ENCODE data around the gene INHBB.
"Not testable (repeated sequence)": the region's sequence is repeated elsewhere in the genome, so short reads cannot be mapped to it uniquely, and the experiment has no call there.

Gene INHBB

GRCh38 chr2:120379916-120380893 is 34.3 kb downstream of the INHBB start:
- DNase-seq, result no peak

DNA sequence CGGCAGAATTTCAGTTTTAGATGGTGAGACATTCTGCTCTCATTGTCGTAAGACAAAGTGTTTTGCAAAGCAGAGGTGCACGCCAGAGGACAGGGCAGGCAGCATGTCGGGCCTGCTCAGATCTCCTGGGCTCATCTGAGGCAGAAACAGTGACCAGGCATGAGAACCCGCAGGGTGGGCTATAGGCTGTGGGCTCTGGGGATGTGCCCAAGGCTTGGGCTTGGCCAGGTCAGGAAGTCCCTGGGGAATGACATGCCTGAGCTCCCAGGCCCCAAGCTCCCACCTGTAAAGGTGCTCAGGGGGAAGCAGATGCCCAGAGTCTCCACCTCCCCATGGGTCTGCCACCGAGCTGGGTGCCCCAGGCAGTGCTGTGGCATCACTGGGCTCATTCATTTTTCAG is 35.3 kb downstream of the INHBB start:
- no peak for DNase-seq

DNA sequence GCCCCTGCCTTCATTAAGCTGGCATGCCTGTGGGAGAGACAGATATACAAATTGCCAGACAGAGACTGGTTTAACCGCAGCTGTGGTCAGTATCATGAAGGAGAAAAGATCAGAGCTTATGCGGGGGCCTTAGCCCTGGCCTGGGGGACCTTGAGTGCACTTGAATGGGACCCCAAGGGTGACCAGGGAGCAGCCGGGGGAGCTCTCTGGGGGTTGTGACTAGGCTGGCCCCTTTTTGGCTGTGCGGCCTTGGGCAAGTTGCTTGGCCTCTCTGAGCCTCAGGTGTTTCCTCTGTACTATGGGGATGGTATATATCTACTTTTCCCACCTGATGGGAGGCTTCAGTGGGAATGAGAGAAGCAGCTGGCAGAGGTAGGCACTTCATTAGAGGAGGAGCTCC is 35.7 kb downstream of the INHBB start:
- DNase-seq, result no peak

DNA sequence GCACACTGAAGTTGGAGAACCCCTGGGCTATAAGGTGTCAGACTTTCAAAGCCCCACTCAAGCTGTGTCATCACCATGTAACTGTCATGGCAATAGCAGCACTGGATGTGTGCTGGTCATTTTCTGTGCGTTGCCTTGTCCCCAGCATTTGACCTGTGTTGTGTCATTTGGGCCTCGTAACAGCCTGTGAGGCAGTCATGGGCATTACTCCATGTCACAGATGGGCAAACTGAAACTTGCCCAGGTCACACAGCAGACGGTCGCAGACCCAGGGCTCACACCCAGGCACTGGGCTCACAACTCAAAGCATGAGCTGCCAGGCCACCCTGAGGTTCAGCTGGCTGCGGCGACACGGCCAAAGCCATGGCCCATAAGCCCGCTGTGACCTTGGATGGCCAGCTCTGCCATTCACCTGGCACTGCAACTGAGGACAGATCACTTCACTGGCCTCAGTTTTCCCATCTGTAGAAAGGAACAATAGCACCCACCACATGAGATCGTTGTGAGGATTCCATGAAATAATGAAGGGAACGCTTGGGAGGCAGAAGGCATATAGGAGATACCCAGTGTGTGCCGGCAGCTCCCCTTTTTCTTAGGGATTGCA is 36.7 kb downstream of the INHBB start:
- no peak for DNase-seq

- DNase-seq, result no peak
Measured at GRCh38 chr2:120383191-120383590, 37.3 kb downstream of the INHBB start.

DNA sequence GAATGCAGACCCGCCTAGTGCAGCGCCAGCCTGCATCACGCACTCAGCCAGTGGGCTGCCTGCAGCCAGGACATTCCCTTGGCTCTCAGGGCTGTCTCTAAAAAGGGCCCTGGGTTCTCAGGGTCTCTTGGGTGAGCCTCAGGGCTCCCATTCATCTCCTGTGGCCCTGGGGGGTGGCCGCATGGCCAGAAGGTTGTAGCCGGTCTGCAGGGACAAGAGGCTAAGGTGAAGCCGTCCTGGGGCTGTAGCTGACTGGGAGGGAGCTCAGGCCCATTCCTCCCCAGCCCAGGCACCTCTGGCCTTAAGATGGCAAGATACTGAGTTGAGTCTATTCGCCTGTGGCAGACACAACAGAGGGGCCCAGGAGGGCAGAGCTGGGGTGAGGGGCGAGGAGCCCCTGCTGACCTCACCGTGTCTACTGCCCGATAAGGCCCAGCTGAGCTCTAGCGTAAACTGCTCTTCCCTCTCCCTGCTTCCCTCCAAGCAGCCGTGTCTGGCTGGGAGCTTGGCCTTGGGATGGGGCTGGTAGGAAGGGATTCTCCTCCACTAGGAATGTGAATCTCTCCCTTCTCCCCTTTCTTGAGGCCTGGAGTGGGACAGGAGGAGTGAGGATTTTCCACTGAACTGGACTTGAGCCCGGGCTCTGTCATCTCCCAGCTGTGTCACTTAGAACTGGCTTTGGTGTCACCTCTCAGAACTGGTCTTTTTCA is 37.9 kb downstream of the INHBB start:
- DNase-seq, result no peak

DNA sequence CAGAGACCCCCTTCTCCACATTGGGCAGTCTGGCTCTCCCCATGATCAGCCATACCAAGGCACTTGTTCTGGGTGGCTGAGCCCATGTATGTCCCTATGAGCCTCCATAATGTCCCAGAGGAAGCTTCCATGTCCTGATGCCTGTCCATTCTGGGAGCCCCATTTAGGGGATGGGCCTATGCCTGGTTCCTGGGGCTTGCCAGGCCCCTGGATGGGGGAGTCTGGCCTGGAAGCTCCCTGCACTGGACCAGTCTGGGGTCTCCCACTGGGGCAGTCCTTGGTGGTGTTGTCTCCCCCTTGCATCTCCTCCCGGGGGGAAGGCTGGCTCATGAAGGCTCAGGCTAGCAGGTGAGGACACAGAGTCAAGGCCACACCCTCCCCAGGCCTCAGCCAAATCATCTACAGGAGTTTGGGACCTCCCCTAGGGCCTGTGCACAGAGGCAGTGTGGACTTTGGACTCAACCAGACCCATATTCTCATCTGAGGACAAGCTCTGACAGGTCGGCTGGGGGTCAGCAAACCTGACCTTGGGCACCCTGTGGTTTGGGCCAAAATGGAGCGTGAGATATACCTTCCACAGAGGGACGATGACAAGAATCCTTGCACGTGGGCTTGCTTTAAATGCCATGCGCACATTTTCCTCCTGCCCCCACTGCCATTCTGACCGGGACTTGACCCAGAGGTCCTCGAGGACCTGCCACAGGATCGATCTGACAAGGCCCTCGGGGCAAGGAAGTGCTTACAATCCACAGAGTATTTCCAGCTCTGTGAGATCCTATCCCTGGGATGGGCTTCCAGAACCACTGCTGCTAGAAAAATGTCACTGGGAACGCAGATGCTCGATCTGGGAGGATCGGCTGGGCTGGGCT is 38.8 kb downstream of the INHBB start:
- no peak for DNase-seq

DNA sequence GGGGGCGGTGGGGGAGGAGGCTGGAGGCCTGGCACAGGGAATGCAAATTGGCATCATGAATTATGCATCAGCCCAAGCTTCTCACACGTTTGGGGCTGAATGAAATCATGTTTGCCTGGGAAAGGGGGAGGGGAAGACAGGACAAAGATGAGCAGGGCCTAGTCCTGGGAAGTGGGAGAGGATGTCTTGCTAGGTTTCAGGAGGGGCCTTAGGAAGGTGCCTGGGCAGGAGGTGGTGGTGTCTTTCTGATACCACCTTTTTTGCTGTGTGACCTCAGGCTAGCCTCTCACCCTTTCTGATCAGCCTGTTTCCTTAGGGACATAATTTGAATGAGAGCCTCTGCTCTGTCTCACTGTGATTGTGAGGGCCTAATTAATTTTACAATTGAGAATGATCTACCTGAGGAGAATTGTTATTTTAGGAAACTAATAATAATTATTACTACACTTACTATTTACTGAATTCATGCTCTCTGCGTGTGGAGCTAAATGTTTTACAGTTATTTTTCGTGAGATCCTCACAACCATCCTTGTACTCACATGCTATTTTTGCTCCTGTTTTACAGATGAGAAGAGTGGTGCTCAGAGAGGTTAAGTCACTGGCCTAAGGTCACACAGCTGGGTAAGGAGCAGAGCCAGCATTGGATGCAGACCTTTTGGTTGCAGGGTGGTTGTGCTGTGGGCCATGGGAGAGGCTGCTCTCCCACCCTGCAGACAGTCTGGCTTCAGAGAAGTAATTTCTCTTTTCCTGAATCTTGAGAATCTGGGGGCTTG is 39.6 kb downstream of the INHBB start:
- no peak for DNase-seq

DNA sequence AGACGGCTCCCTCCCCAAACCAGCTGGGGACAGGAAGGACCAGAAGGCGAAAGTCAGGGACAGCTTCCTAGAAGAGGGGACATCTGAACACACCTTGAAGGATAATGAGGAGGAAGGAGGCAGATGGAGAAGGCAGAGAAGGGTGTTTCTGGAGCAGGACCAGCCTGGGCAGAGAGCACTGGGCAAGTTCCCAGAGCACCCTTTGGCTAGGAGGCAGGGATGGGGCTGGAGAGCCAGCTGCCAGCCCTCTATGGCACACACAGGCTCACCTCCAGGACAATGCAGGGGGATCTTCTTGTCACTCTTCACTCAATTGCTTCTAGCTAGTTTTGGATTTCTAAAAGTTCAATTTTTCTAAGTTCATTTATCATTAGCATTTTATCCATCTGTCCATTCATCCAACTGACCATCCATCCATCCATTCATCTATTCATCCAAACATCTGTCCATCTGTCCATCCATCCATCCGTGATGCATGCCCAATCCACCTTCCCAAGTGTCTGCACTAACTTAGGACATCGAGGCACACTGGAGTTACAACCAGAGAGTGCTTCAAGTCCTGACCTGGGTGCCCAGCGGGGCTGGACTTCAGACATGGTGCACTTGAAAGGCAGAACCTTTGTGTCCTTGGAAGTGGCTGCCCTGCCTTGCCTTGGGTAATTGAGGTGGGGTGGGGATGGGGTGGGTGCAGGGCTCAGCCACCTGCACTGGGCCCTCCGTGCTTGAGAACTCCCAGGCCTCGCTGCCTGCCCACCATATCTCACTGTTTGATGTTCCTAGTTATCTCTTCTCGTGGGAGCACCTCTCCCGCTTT is 42.5 kb downstream of the INHBB start:
- no peak for DNase-seq

DNA sequence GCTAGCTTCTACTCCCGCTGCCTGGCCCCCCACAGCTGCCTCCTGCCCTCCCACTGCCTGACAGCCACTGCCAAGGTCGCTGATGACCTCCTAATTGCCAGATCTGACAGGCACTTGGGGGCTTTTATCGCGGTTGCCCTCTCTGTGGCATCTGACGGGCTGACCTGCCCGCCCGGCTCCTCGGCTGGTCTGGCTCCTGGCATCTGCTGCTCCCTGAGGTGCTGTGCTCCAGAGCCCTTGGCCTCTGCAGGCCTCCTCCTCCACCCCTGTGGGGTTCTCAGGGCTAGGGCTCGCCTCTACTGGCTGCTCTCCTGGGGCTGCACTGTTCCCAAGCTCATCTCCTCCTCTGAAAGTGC is 43.1 kb downstream of the INHBB start:
- DNase-seq, result no peak

DNA sequence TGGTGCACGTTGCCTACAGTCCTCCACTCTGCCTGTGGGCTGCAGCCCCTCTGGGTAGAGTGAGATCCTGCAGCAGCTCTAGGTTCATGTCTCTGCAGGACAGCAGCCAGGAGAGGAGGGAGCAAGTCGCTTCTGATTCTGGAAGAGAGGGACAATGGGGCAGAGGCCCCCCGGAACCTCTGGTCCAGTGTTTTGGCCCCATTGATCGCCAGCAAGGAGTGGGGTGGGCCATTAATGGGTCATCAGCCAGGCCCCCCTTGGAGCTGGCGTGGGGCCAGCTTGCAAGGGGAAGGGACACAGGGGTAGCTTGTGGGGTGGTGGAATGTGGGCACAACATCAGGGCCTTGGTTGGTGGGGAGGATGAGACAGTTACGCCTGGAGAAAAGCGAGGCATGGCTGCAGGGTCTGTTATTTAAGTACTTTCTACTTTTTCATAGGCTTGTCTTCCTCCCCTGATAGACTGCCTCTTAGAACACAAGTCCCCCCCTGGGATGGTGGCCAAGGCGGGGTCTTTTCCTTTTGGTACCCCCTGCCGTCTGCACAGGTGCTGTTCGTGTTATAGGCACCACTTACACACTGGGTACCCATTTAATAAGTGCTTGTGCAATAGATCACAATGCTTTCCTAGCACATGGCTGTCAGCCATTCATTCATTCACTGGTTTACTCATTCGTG is 44.6 kb downstream of the INHBB start:
- no peak for DNase-seq

- DNase-seq, result not testable (repeated sequence)
Measured at GRCh38 chr2:120391382-120391781, 45.4 kb downstream of the INHBB start.

- DNase-seq, result no peak
Measured at GRCh38 chr2:120391911-120392665, 46.2 kb downstream of the INHBB start.

GRCh38 chr2:120392923-120393322 is 47.0 kb downstream of the INHBB start:
- DNase-seq, result no peak

GRCh38 chr2:120393456-120393855 is 47.5 kb downstream of the INHBB start:
- no peak for DNase-seq

DNA sequence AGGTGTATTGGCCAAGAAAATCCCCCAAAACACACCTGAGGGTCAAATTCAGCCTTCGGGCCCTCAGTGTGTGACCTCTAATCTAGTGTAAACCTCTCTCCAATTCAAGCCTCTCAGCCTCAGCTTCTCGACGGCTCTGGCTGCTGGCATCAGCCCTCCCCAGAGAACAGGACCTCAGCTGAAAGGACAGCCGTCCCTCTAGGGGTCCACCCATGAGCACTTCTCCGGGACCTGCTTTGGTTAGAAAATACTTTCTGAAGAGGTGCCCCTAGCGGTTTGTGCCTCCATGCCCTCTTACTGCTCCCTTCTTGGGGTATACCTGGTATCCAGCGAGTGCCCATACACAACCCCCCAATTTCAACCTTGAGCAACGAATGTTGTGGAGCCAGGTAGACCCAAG is 48.8 kb downstream of the INHBB start:
- no peak for DNase-seq

DNA sequence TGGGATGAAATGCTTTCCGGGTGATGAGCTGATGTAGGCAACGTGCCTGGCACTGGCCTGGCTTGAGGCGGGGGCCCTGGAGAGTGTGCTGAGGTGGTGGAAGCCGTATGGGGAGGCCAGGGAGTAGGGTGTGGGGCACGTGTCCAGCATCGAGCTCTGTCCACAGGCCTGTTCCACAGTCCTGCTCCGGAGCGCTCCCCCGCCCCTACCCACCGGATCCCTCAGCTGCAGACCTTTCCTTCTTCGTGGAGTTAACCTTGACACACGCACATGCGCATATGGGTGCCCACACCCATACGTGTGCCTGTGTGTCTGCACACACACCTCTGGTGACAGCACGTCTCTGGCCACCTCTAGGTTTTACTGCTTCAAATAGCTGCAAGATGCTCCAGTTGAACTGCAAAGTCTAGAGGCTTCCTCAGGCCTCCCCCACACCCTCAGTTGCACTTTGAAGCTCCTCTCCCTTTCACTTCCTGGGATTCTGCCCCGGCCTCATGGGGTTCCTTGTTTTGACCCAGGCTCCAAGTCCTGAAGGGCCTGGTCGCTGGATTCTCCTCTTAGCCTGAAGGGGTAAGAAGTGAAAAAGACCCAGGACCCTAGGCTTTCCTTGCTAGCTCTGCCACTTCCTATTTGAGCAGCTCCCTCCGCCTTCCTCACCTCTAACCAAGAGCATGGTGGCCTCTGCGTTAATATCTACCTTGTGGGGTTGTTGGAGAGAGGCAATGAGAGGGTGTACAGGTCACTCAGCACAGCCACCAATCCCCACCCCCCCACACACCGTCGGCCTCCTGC is 49.5 kb downstream of the INHBB start:
- DNase-seq, result no peak
